ENCODE measurements around the gene ST14. TPM values are rescaled to one million over a fixed set of nuclear protein-coding genes. Genes with fewer than 3 reads are reported as not detected.
"Not testable (repeated sequence)": the region's sequence is repeated elsewhere in the genome, so short reads cannot be mapped to it uniquely, and the experiment has no call there.

The ST14 gene
- total RNA-seq, 4 donors from 2014 or later, result 0.62 to 16.5 (median 1.8) TPM

GRCh38 chr11:130227373-130227772 is 67.8 kb downstream of the ST14 start:
- no peaks in the 10 kb centered on the region for H3K27me3 ChIP-seq
- H3K27ac ChIP-seq, result no peak overlapping the region
- ATAC-seq, result no peak
- H3K36me3 ChIP-seq, result peaks cover 0 to 15% of the 10 kb centered on the region in 2 donors
- H3K4me3 ChIP-seq, result no peak overlapping the region
- no peaks in the 10 kb centered on the region for H3K9me3 ChIP-seq
- TF ChIP-seq POLR2A (IDR thresholded peaks at IDR 0.05) (no peak), EP300 (IDR thresholded peaks at IDR 0.05) (no peak), POLR2AphosphoS5 (IDR thresholded peaks at IDR 0.05) (no peak), CTCF (IDR thresholded peaks at IDR 0.05) (no peak)
- no peaks in the 10 kb centered on the region for H3K4me1 ChIP-seq
- WGBS, 2 donors (ENCODE audit: low coverage in 1 of 2), result 83 to 100% methylated on average over 1 to 4 of the region's 4 CpGs

GRCh38 chr11:130233486-130233885 is 73.9 kb downstream of the ST14 start:
- not testable (repeated sequence) for H3K27me3 ChIP-seq, ATAC-seq, H3K4me3 ChIP-seq, H3K9me3 ChIP-seq, H3K27ac ChIP-seq, H3K4me1 ChIP-seq
- peaks cover 0 to 63% of the 10 kb centered on the region in 2 donors for H3K36me3 ChIP-seq

GRCh38 chr11:130233888-130234287 is 74.3 kb downstream of the ST14 start:
- WGBS, 2 donors (ENCODE audit: low coverage in 1 of 2), result 86 to 100% methylated on average over 1 to 2 of the region's 3 CpGs
- H3K27me3 ChIP-seq, H3K27ac ChIP-seq, H3K9me3 ChIP-seq, H3K4me1 ChIP-seq, ATAC-seq, H3K4me3 ChIP-seq: not testable (repeated sequence)
- peaks cover 0 to 67% of the 10 kb centered on the region in 2 donors for H3K36me3 ChIP-seq

GRCh38 chr11:130234315-130234714 is 74.7 kb downstream of the ST14 start:
- Histone ChIP-seq H3K9me3 (no peaks in the 10 kb centered on the region), H3K27ac (no peak overlapping the region), H3K36me3 (peaks cover 0 to 71% of the 10 kb centered on the region in 2 donors), H3K27me3 (no peaks in the 10 kb centered on the region), H3K4me3 (no peak overlapping the region), H3K4me1 (no peaks in the 10 kb centered on the region)
- ATAC-seq, result no peak
- TF ChIP-seq CTCF (IDR thresholded peaks at IDR 0.05) (no peak), EP300 (IDR thresholded peaks at IDR 0.05) (no peak), POLR2AphosphoS5 (IDR thresholded peaks at IDR 0.05) (no peak), POLR2A (IDR thresholded peaks at IDR 0.05) (no peak)

GRCh38 chr11:130237282-130238006 is 77.9 kb downstream of the ST14 start:
- Histone ChIP-seq H3K4me3 (no peak overlapping the region), H3K9me3 (no peaks in the 10 kb centered on the region), H3K27ac (no peak overlapping the region), H3K4me1 (no peaks in the 10 kb centered on the region), H3K27me3 (no peaks in the 10 kb centered on the region), H3K36me3 (peaks cover 0 to 67% of the 10 kb centered on the region in 2 donors)
- no peak for ATAC-seq
- WGBS, 2 donors (ENCODE audit: low coverage in 1 of 2), result 82 to 84% methylated on average over 6 of the region's 6 CpGs
- TF ChIP-seq CTCF (IDR thresholded peaks at IDR 0.05) (no peak), POLR2AphosphoS5 (IDR thresholded peaks at IDR 0.05) (no peak), POLR2A (IDR thresholded peaks at IDR 0.05) (no peak), EP300 (IDR thresholded peaks at IDR 0.05) (no peak)

- Histone ChIP-seq H3K27me3 (no peaks in the 10 kb centered on the region), H3K36me3 (peaks cover 0 to 28% of the 10 kb centered on the region in 2 donors), H3K9me3 (no peaks in the 10 kb centered on the region), H3K4me3 (no peak overlapping the region), H3K4me1 (peaks cover 0 to 3% (median 1%) of the 10 kb centered on the region in 3 donors), H3K27ac (no peak overlapping the region)
- no peak for TF ChIP-seq POLR2AphosphoS5 (IDR thresholded peaks at IDR 0.05)
- TF ChIP-seq EP300 (IDR thresholded peaks at IDR 0.05), result no peak
- TF ChIP-seq POLR2A (IDR thresholded peaks at IDR 0.05), result no peak
- no peak for TF ChIP-seq CTCF (IDR thresholded peaks at IDR 0.05)
- WGBS, 2 donors (ENCODE audit: low coverage in 1 of 2), result 94 to 96% methylated on average over 2 of the region's 2 CpGs
- ATAC-seq, result no peak
Observed at GRCh38 chr11:130241713-130242112, 82.1 kb downstream of the ST14 start.
